Sigmoid colon (tissue), 4 donors: Measurements from ENCODE around the gene RBM47.

Experiments
- EP300 ChIP-seq, 4 donors: sonication (generic); formaldehyde crosslinking; IDR thresholded peaks; one replicate each; pipeline ENCODE4 v1.6.1; 2017; ENCODE audit warnings: antibody characterized with exemption in 4 of 4
- POLR2A ChIP-seq, 2 donors: fragments of 450-650 bp; IDR thresholded peaks; one replicate each; pipeline ENCODE4 v1.6.1; 2016; ENCODE audit warnings: antibody characterized with exemption in 2 of 2, mild to moderate bottlenecking in 2 of 2, moderate library complexity in 2 of 2
- TF ChIP-seq, protein P1 (sequence below), 4 experiments: fragments of 450-650 bp in 3 of 4; fragments of 200-600 bp in 1 of 4; IDR thresholded peaks; one replicate each; pipeline ENCODE4 v1.5.1; 2016 to 2019; ENCODE audit warnings: antibody characterized with exemption in 4 of 4, mild to moderate bottlenecking in 3 of 4, moderate library complexity in 2 of 4

DNA sequence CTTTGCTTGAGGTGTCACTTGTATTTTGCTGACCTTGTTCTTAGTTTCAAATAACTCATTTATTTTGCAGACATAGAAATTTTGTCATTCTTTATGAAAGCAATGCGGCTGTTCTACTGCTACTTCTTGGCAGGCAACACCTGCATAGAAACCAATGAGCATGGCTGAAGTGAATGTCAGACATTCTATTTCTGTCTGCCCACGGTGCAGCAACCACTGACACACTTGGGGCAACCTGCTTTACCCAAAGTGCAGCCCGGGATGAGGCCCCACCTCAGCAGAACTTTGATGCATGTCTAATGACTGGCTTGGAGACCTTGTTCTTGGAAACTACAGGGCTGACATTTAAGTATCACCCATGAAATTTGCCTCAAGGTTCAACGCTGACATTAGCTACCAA is 93.6 kb downstream of the RBM47 start:
- TF ChIP-seq POLR2A (IDR thresholded peaks at IDR 0.05) (no peak), EP300 (IDR thresholded peaks at IDR 0.05) (no peak)
- TF ChIP-seq, protein P1, sequence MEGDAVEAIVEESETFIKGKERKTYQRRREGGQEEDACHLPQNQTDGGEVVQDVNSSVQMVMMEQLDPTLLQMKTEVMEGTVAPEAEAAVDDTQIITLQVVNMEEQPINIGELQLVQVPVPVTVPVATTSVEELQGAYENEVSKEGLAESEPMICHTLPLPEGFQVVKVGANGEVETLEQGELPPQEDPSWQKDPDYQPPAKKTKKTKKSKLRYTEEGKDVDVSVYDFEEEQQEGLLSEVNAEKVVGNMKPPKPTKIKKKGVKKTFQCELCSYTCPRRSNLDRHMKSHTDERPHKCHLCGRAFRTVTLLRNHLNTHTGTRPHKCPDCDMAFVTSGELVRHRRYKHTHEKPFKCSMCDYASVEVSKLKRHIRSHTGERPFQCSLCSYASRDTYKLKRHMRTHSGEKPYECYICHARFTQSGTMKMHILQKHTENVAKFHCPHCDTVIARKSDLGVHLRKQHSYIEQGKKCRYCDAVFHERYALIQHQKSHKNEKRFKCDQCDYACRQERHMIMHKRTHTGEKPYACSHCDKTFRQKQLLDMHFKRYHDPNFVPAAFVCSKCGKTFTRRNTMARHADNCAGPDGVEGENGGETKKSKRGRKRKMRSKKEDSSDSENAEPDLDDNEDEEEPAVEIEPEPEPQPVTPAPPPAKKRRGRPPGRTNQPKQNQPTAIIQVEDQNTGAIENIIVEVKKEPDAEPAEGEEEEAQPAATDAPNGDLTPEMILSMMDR (IDR thresholded peaks at IDR 0.05), result no peak
